ENCODE measurements around the gene MYLK4.

The MYLK4 gene

GRCh38 chr6:2730353-2731107 lies 20.2 kb downstream of the MYLK4 start:
- TF ChIP-seq REST (IDR thresholded peaks at IDR 0.05; ENCODE audit: insufficient read depth in 1 of 2, low read depth in 2 of 2, low read length in 2 of 2) (no peak), SIN3A (IDR thresholded peaks at IDR 0.05; ENCODE audit: borderline replicate concordance, insufficient read depth, low read length) (no peak), POLR2AphosphoS5 (IDR thresholded peaks at IDR 0.05; ENCODE audit: low read depth, low read length) (no peak), FOXP2 (optimal IDR thresholded peaks at IDR 0.05; ENCODE audit: borderline replicate concordance, extremely low read depth, extremely low read length, insufficient read depth) (no peak), TAF1 (IDR thresholded peaks at IDR 0.05; ENCODE audit: borderline replicate concordance, insufficient read depth, low read length) (no peak)

- TF ChIP-seq SIN3A (IDR thresholded peaks at IDR 0.05; ENCODE audit: borderline replicate concordance, insufficient read depth, low read length), result no peak
- no peak for TF ChIP-seq TAF1 (IDR thresholded peaks at IDR 0.05; ENCODE audit: borderline replicate concordance, insufficient read depth, low read length)
- no peak for TF ChIP-seq POLR2AphosphoS5 (IDR thresholded peaks at IDR 0.05; ENCODE audit: low read depth, low read length)
- no peak for TF ChIP-seq FOXP2 (optimal IDR thresholded peaks at IDR 0.05; ENCODE audit: borderline replicate concordance, extremely low read depth, extremely low read length, insufficient read depth)
- TF ChIP-seq REST (IDR thresholded peaks at IDR 0.05; ENCODE audit: insufficient read depth in 1 of 2, low read depth in 2 of 2, low read length in 2 of 2), result no peak
Observed at GRCh38 chr6:2729921-2730320, 20.8 kb downstream of the MYLK4 start.

GRCh38 chr6:2725999-2726567 lies 24.6 kb downstream of the MYLK4 start:
- TF ChIP-seq SIN3A (IDR thresholded peaks at IDR 0.05; ENCODE audit: borderline replicate concordance, insufficient read depth, low read length) (no peak), POLR2AphosphoS5 (IDR thresholded peaks at IDR 0.05; ENCODE audit: low read depth, low read length) (peak; percentile 36; the same call in 1 of the 2 replicates), FOXP2 (optimal IDR thresholded peaks at IDR 0.05; ENCODE audit: borderline replicate concordance, extremely low read depth, extremely low read length, insufficient read depth) (no peak), TAF1 (IDR thresholded peaks at IDR 0.05; ENCODE audit: borderline replicate concordance, insufficient read depth, low read length) (no peak), REST (IDR thresholded peaks at IDR 0.05; ENCODE audit: insufficient read depth in 1 of 2, low read depth in 2 of 2, low read length in 2 of 2) (0 out of 4 replicates have a peak, but pooled peaks of 1 of the 2 experiments have one; percentile 8)

GRCh38 chr6:2725364-2725988 lies 25.2 kb downstream of the MYLK4 start:
- no peak for TF ChIP-seq TAF1 (IDR thresholded peaks at IDR 0.05; ENCODE audit: borderline replicate concordance, insufficient read depth, low read length)
- no peak for TF ChIP-seq REST (IDR thresholded peaks at IDR 0.05; ENCODE audit: insufficient read depth in 1 of 2, low read depth in 2 of 2, low read length in 2 of 2)
- no peak for TF ChIP-seq FOXP2 (optimal IDR thresholded peaks at IDR 0.05; ENCODE audit: borderline replicate concordance, extremely low read depth, extremely low read length, insufficient read depth)
- TF ChIP-seq POLR2AphosphoS5 (IDR thresholded peaks at IDR 0.05; ENCODE audit: low read depth, low read length), result no peak
- TF ChIP-seq SIN3A (IDR thresholded peaks at IDR 0.05; ENCODE audit: borderline replicate concordance, insufficient read depth, low read length), result no peak

Data from PFSK-1 (cell line).